ENCODE measurements around the gene THSD7A. TPM values are rescaled to one million over a fixed set of nuclear protein-coding genes. Genes with fewer than 3 reads are reported as not detected.
A peak's percentile ranks its signal among the peaks of the same experiment; 100 is the strongest.

The THSD7A gene
- total and polyA plus RNA-seq, 2 of the 8 experiments (the other 6 are each of a cell fraction or from before 2014, with no cell fraction given) = 0.44 to 1.2 TPM

DNA sequence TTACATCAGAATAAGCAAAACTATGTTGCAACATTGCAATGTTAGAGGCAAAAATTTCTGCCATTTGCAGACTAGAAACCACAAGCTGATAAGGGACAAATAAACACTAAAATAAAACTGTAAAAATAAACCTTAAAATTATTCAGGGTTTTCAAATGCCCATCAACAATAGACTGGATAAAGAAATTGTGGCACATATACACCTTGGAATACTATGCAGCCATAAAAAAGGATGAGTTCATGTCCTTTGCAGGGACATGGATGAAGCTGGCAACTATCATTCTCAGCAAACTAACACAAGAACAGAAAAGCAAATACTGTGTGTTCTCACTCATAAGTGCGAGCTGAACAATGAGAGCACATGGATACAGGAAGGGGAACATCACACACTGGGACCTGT, 473.4 kb downstream of the THSD7A start:
- H4K5ac ChIP-seq (ENCODE audit: insufficient read length, low read depth, low read length) = no peak overlapping the region
- no peak overlapping the region for H2BK5ac ChIP-seq (ENCODE audit: low read depth, low read length)
- DNase-seq (ENCODE audit: low read depth in 1 of 2, low spot score in 2 of 2) (no peak), FAIRE-seq (no peak)
- CTCF ChIA-PET (ENCODE audit: partially characterized antibody) = interaction anchor here (0.6 kb wide), 1 partner anchor 1129 kb away, joined by 3 read pairs; no protein-coding TSS in a partner anchor
- no peaks in the 10 kb centered on the region for H4K20me1 ChIP-seq (replicated peaks in 1 of 2; ENCODE audit: control insufficient read depth in 1 of 2, insufficient read depth in 2 of 2, low read length in 2 of 2)
- no peak overlapping the region for H3K23ac ChIP-seq (ENCODE audit: insufficient read length)
- no peak overlapping the region for H2BK120ac ChIP-seq (replicated peaks; ENCODE audit: low read depth, low read length)
- no peaks in the 10 kb centered on the region for H3K9me3 ChIP-seq (ENCODE audit: insufficient read depth in 2 of 2, low read depth in 1 of 2, low read length in 1 of 2)
- H2BK20ac ChIP-seq (ENCODE audit: low read length) = no peak overlapping the region
- H2BK15ac ChIP-seq (ENCODE audit: low read length) = no peak overlapping the region
- H3K18ac ChIP-seq (ENCODE audit: extremely low read depth, low read length) = no peak overlapping the region
- H3K23me2 ChIP-seq (ENCODE audit: low read depth, low read length) = no peaks in the 10 kb centered on the region
- no peak overlapping the region for H3K4ac ChIP-seq (replicated peaks; ENCODE audit: insufficient read length, low read depth, low read length)
- no peaks in the 10 kb centered on the region for H3K36me3 ChIP-seq (ENCODE audit: control insufficient read depth in 2 of 4, insufficient read depth in 4 of 4, low read length in 3 of 4)
- no peak overlapping the region for H2BK12ac ChIP-seq (ENCODE audit: low read depth, low read length)
- H2AK5ac ChIP-seq (ENCODE audit: low read depth, low read length) = no peak overlapping the region
- WGBS, 2 experiments (ENCODE audit: extremely low coverage in 1 of 2, insufficient coverage in 1 of 2, insufficient read length in 1 of 2, insufficient replicate concordance in 2 of 2, low coverage in 1 of 2, low lambda C conversion rate in 2 of 2, missing lambda C conversion rate in 1 of 2) = 75% methylated on average over 1 of the region's 1 CpG; no CpG with 5 or more reads in 1 of the 2 experiments
- POLR2A ChIA-PET (ENCODE audit: partially characterized antibody) = no interaction called here
- H3K4me3 ChIP-seq (ENCODE audit: extremely low read depth in 1 of 4, insufficient read depth in 2 of 4, low read depth in 3 of 4, low read length in 4 of 4) = no peak overlapping the region
- H3K14ac ChIP-seq (ENCODE audit: insufficient read length) = no peak overlapping the region
- H3K27me3 ChIP-seq (replicated peaks in 1 of 4; ENCODE audit: control insufficient read depth in 3 of 4, extremely low read depth in 1 of 4, insufficient read depth in 3 of 4, low read length in 3 of 4) = no peaks in the 10 kb centered on the region
- H3K79me2 ChIP-seq (ENCODE audit: control insufficient read depth in 1 of 2, insufficient read depth in 2 of 2, low read length in 2 of 2) = no peaks in the 10 kb centered on the region
- H3K4me1 ChIP-seq (replicated peaks in 1 of 4; ENCODE audit: control insufficient read depth in 3 of 4, insufficient read depth in 4 of 4, low read length in 3 of 4) = no peaks in the 10 kb centered on the region
- no peak overlapping the region for H3K56ac ChIP-seq (replicated peaks; ENCODE audit: insufficient read length, low read depth, low read length)
- H2AFZ ChIP-seq (ENCODE audit: low read length) = no peak overlapping the region
- H3K9ac ChIP-seq (replicated peaks in 1 of 4; ENCODE audit: extremely low read depth in 1 of 4, low read depth in 3 of 4, low read length in 3 of 4) = no peak overlapping the region
- H4K91ac ChIP-seq (replicated peaks; ENCODE audit: insufficient read length, low read length) = no peak overlapping the region
- H3K4me2 ChIP-seq (ENCODE audit: insufficient read depth in 1 of 2, low read depth in 2 of 2, low read length in 2 of 2) = no peak overlapping the region
- H3K79me1 ChIP-seq (ENCODE audit: low read depth, low read length) = no peaks in the 10 kb centered on the region
- TF ChIP-seq MAFK (IDR thresholded peaks at IDR 0.05; ENCODE audit: low read depth, low read length) (no peak), KDM1A (IDR thresholded peaks at IDR 0.05; ENCODE audit: borderline replicate concordance, low read length) (peak; percentile 50; the same call in 1 of the 2 replicates)
- no peak overlapping the region for H3K27ac ChIP-seq (ENCODE audit: low read depth, low read length)
- H4K8ac ChIP-seq (ENCODE audit: extremely low read depth, insufficient read depth, low read length) = no peak overlapping the region

Measured in H1 (cell line).